Ascending aorta (tissue), 2 donors: ENCODE data around the gene ATP2B2. TPM values are rescaled to one million over a fixed set of nuclear protein-coding genes. Genes with fewer than 3 reads are reported as not detected.

ENCODE experiments used
- DNase-seq, 2 donors: peaks; one replicate each; pipeline ENCODE4 v3.0.0-alpha.2; 2019; ENCODE audit warnings: low spot score in 2 of 2
- H3K27ac ChIP-seq, 2 donors: fragments of 200-600 bp; sonication (generic); one replicate each; pipeline ENCODE4 v1.5.1; 2016 to 2017; ENCODE audit warnings: mild to moderate bottlenecking in 1 of 2
- H3K27me3 ChIP-seq: fragments of 200-600 bp; sonication (generic); one replicate; pipeline ENCODE4 v1.5.1; 2017
- H3K36me3 ChIP-seq, 2 donors: fragments of 200-600 bp; sonication (generic); one replicate each; pipeline ENCODE4 v1.5.1; 2016
- H3K4me1 ChIP-seq, 2 donors: fragments of 200-600 bp; sonication (generic); one replicate each; pipeline ENCODE4 v1.5.1; 2016 to 2017; ENCODE audit warnings: mild to moderate bottlenecking in 1 of 2
- H3K4me3 ChIP-seq, 2 donors: fragments of 200-600 bp; sonication (generic); one replicate each; pipeline ENCODE4 v1.5.1; 2016 to 2017; ENCODE audit warnings: mild to moderate bottlenecking in 1 of 2
- H3K9me3 ChIP-seq, 2 donors: fragments of 200-600 bp; sonication (generic); one replicate each; pipeline ENCODE4 v1.5.1; 2016
- CTCF ChIP-seq, 3 experiments: fragments of 200-600 bp in 2 of 3; fragments of 450-650 bp in 1 of 3; sonication (generic) in 2 of 3; IDR thresholded peaks; one replicate each; pipeline ENCODE4 v1.5.1; 2016 to 2019; ENCODE audit warnings: antibody characterized with exemption in 3 of 3, mild to moderate bottlenecking in 1 of 3, moderate library complexity in 1 of 3
- intact Hi-C: fragments of 100-400 bp; cut with DNase I; formaldehyde crosslinking; loops from one replicate; pipeline ENCODE4 v1.15.1; 2023
- total RNA-seq: library from RNA; depleted of rRNA; stranded (reverse); fragments of >200 nt; gene quantifications from one replicate; pipeline ENCODE4 v1.1.0, GENCODE V29; 2016

Gene ATP2B2
- total RNA-seq, 1 donor from 2014 or later: not detected

GRCh38 chr3:10335871-10336622 lies 169.3 kb downstream of the ATP2B2 start:
- TF ChIP-seq CTCF (IDR thresholded peaks at IDR 0.05): no peak
- intact Hi-C loops: no loop called here

GRCh38 chr3:10335190-10335738 lies 170.1 kb downstream of the ATP2B2 start:
- intact Hi-C loops: no loop called here
- Histone ChIP-seq H3K4me3 (no peak overlapping the region), H3K4me1 (no peaks in the 10 kb centered on the region), H3K36me3 (no peaks in the 10 kb centered on the region), H3K27me3 (no peaks in the 10 kb centered on the region), H3K27ac (no peak overlapping the region), H3K9me3 (no peaks in the 10 kb centered on the region)
- no peak for DNase-seq
- no peak for TF ChIP-seq CTCF (IDR thresholded peaks at IDR 0.05)

More at GRCh38 chr3:10335871-10336622, 169.3 kb downstream of the ATP2B2 start:
- Histone ChIP-seq H3K4me1 (no peaks in the 10 kb centered on the region), H3K27me3 (no peaks in the 10 kb centered on the region), H3K36me3 (no peaks in the 10 kb centered on the region), H3K9me3 (no peaks in the 10 kb centered on the region), H3K27ac (no peak overlapping the region), H3K4me3 (no peak overlapping the region)
- no peak for DNase-seq

GRCh38 chr3:10334459-10334858 lies 170.9 kb downstream of the ATP2B2 start:
- H3K4me1 ChIP-seq: no peaks in the 10 kb centered on the region
- no peak overlapping the region for H3K4me3 ChIP-seq
- no peak overlapping the region for H3K27ac ChIP-seq
- intact Hi-C loops: no loop called here
- H3K36me3 ChIP-seq: no peaks in the 10 kb centered on the region
- DNase-seq: no peak
- H3K27me3 ChIP-seq: no peaks in the 10 kb centered on the region
- no peak for TF ChIP-seq CTCF (IDR thresholded peaks at IDR 0.05)
- no peaks in the 10 kb centered on the region for H3K9me3 ChIP-seq

- H3K4me1 ChIP-seq: no peaks in the 10 kb centered on the region
- no peak for TF ChIP-seq CTCF (IDR thresholded peaks at IDR 0.05)
- no peak for DNase-seq
- H3K27me3 ChIP-seq: no peaks in the 10 kb centered on the region
- intact Hi-C loops: no loop called here
- H3K9me3 ChIP-seq: no peaks in the 10 kb centered on the region
- no peak overlapping the region for H3K4me3 ChIP-seq
- no peak overlapping the region for H3K27ac ChIP-seq
- H3K36me3 ChIP-seq: no peaks in the 10 kb centered on the region
These were observed 171.3 kb downstream of the ATP2B2 start for GRCh38 chr3:10334042-10334441.

GRCh38 chr3:10333349-10333650 lies 172.1 kb downstream of the ATP2B2 start:
- DNase-seq: no peak
- intact Hi-C loops: no loop called here
- Histone ChIP-seq H3K9me3 (no peaks in the 10 kb centered on the region), H3K4me1 (no peaks in the 10 kb centered on the region), H3K4me3 (no peak overlapping the region), H3K27ac (no peak overlapping the region), H3K36me3 (no peaks in the 10 kb centered on the region), H3K27me3 (no peaks in the 10 kb centered on the region)
- TF ChIP-seq CTCF (IDR thresholded peaks at IDR 0.05): no peak
